HT-29 (cell line): ENCODE measurements around the gene SPDYE6. TPM values are rescaled to one million over a fixed set of nuclear protein-coding genes. Genes with fewer than 3 reads are reported as not detected.
A peak's percentile ranks its signal among the peaks of the same experiment; 100 is the strongest.
"Not testable (repeated sequence)": the region's sequence is repeated elsewhere in the genome, so short reads cannot be mapped to it uniquely, and the experiment has no call there.

Experiments
- DNase-seq: peaks from one replicate; pipeline ENCODE4 v3.0.0-alpha.2; 2015; ENCODE audit warnings: low spot score
- total RNA-seq: library from RNA; depleted of rRNA; stranded (reverse); fragments of >200 nt; shearing (Covaris generic); gene quantifications from 2 replicates; pipeline ENCODE4 v1.2.3, GENCODE V29; 2014; rRNA removed

Gene SPDYE6
- total RNA-seq, result not detected in 2 replicates

GRCh38 chr7:102356344-102356743 lies at the start of gene SPDYE6:
Gene SPDYE6 (minus strand): TSS chr7:102356444. CDS start chr7:102356023, 421 bp downstream.
- DNase-seq, result not testable (repeated sequence)

- DNase-seq, result not testable (repeated sequence)
Observed at GRCh38 chr7:102404862-102405188, 48.6 kb upstream of the SPDYE6 start.

GRCh38 chr7:102404005-102404861 lies 48.0 kb upstream of the SPDYE6 start:
- DNase-seq, result peak; percentile 82

GRCh38 chr7:102403563-102403962 lies 47.3 kb upstream of the SPDYE6 start:
- DNase-seq, result no peak

- DNase-seq, result no peak
Observed at GRCh38 chr7:102400360-102400759, 44.1 kb upstream of the SPDYE6 start.

GRCh38 chr7:102398543-102398942 lies 42.3 kb upstream of the SPDYE6 start:
- DNase-seq, result no peak

GRCh38 chr7:102396710-102397019 lies 40.4 kb upstream of the SPDYE6 start:
- no peak for DNase-seq

GRCh38 chr7:102395873-102396709 lies 39.8 kb upstream of the SPDYE6 start, which contains the start of gene PRKRIP1:
Gene PRKRIP1 (plus strand): TSS chr7:102396363. CDS start chr7:102396412, 49 bp downstream.
- peak; percentile 95 for DNase-seq

GRCh38 chr7:102395592-102395872 lies 39.3 kb upstream of the SPDYE6 start:
- no peak for DNase-seq

- DNase-seq, result peak; percentile 80
Observed at GRCh38 chr7:102393467-102393866, 37.2 kb upstream of the SPDYE6 start.

- no peak for DNase-seq
Observed at GRCh38 chr7:102392330-102392729, 36.1 kb upstream of the SPDYE6 start.

GRCh38 chr7:102390697-102391484 lies 34.6 kb upstream of the SPDYE6 start:
- peak; percentile 95 for DNase-seq

GRCh38 chr7:102389810-102390209 lies 33.6 kb upstream of the SPDYE6 start:
- DNase-seq, result no peak

GRCh38 chr7:102387064-102387463 lies 30.8 kb upstream of the SPDYE6 start:
- no peak for DNase-seq

- DNase-seq, result not testable (repeated sequence)
Observed at GRCh38 chr7:102381696-102382425, 25.6 kb upstream of the SPDYE6 start.

GRCh38 chr7:102380837-102381236 lies 24.6 kb upstream of the SPDYE6 start:
- DNase-seq, result not testable (repeated sequence)

- DNase-seq, result no peak
Observed at GRCh38 chr7:102376964-102377466, 20.8 kb upstream of the SPDYE6 start.

GRCh38 chr7:102372796-102373195 lies 16.6 kb upstream of the SPDYE6 start:
- not testable (repeated sequence) for DNase-seq

- DNase-seq, result not testable (repeated sequence)
Observed at GRCh38 chr7:102370038-102370437, 13.8 kb upstream of the SPDYE6 start.

GRCh38 chr7:102365390-102365789 lies 9.1 kb upstream of the SPDYE6 start:
- DNase-seq, result not testable (repeated sequence)

- DNase-seq, result peak; percentile 1
Observed at GRCh38 chr7:102364394-102364886, 8.2 kb upstream of the SPDYE6 start.
